Measurements from ENCODE around the gene SCN11A.

The SCN11A gene

GRCh38 chr3:39011191-39011736, 40.5 kb downstream of the SCN11A start:
- TF ChIP-seq TAF1 (IDR thresholded peaks at IDR 0.05; ENCODE audit: borderline replicate concordance, insufficient read depth, low read length) (no peak), FOXP2 (optimal IDR thresholded peaks at IDR 0.05; ENCODE audit: borderline replicate concordance, extremely low read depth, extremely low read length, insufficient read depth) (no peak), REST (IDR thresholded peaks at IDR 0.05; ENCODE audit: insufficient read depth in 1 of 2, low read depth in 2 of 2, low read length in 2 of 2) (no peak), POLR2AphosphoS5 (IDR thresholded peaks at IDR 0.05; ENCODE audit: low read depth, low read length) (no peak), SIN3A (IDR thresholded peaks at IDR 0.05; ENCODE audit: borderline replicate concordance, insufficient read depth, low read length) (no peak)

- TF ChIP-seq SIN3A (IDR thresholded peaks at IDR 0.05; ENCODE audit: borderline replicate concordance, insufficient read depth, low read length) (no peak), POLR2AphosphoS5 (IDR thresholded peaks at IDR 0.05; ENCODE audit: low read depth, low read length) (no peak)
Observed at GRCh38 chr3:39005295-39005694, 46.4 kb downstream of the SCN11A start.

Measured in PFSK-1 (cell line).